Stimulated activated CD4-positive, alpha-beta T cell treated with anti-CD3 and anti-CD28 coated beads, Interleukin-4, amount 100 ng/mL, for 24 hours (primary cell): ENCODE measurements around the gene SUPT3H.

Experiments used
- DNase-seq: peaks from one replicate; pipeline ENCODE4 v3.0.0-alpha.2; 2020

SUPT3H gene

DNA sequence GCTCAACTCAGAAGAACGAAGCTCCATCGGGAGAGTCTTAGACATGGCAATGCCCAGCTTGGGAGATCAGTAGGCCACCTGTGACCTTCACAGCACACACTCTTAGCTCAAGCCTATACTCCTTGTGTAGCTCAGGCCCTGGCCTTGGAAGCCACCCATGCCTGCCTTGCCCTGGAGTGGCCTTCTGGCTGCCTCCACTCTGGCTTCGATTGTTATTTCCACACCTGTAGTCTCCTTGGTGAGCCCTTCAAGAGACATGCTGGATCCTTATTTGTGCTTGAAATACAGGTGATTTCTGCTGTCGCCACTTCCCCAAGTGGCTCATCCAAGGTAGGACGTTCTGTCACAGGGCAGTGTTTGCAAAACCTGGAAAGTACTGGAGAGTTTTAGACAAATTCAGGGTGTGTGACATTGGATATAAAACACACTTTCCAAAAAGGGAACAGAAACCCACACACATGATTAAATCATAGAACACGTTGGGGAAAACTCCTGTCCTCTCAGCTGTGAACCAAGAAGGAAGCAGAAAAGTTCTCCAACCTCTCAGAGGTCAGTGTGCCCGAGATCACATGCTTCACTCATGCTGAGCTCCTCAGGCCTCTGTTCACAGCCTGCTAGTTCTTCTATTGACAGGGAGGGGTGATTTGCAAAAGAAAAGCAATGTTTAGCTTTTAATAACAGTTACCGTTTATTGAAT, 598.5 kb downstream of the SUPT3H start:
- no peak for DNase-seq
